Tibial artery (tissue), 4 donors: ENCODE measurements around the gene GNPTG.

Experiments
- DNase-seq, 2 donors: peaks; one replicate each; pipeline ENCODE4 v3.0.0-alpha.2; 2019
- H3K27ac ChIP-seq, 2 donors: fragments of 200-600 bp; sonication (generic) in 1 of 2; 1 replicate in 1 of 2; 2 replicates in 1 of 2; pipeline ENCODE4 v1.5.1; 2018 to 2019; ENCODE audit warnings: mild to moderate bottlenecking in 1 of 2
- H3K27me3 ChIP-seq, 2 donors: fragments of 200-600 bp; sonication (generic) in 1 of 2; one replicate each; pipeline versions ENCODE4 v1.5.1 to v1.6.0; 2016 to 2019
- H3K36me3 ChIP-seq, 3 donors: fragments of 200-600 bp; sonication (generic) in 2 of 3; one replicate each; pipeline ENCODE4 v1.5.1; 2016 to 2019; ENCODE audit warnings: mild to moderate bottlenecking in 2 of 3
- H3K4me1 ChIP-seq, 4 donors: fragments of 200-600 bp; sonication (generic) in 2 of 4; 1 replicate in 3 of 4; 2 replicates in 1 of 4; pipeline ENCODE4 v1.5.1; 2016 to 2019
- H3K4me3 ChIP-seq, 2 donors: fragments of 200-600 bp; sonication (generic) in 1 of 2; 1 replicate in 1 of 2; 2 replicates in 1 of 2; pipeline ENCODE4 v1.5.1; 2018 to 2019; ENCODE audit warnings: mild to moderate bottlenecking in 2 of 2
- H3K9me3 ChIP-seq, 3 donors: fragments of 200-600 bp; sonication (generic) in 1 of 3; one replicate each; pipeline ENCODE4 v1.5.1; 2016 to 2019
- intact Hi-C: fragments of 100-400 bp; cut with DNase I; formaldehyde crosslinking; loops from one replicate; pipeline ENCODE4 v1.15.0; 2023; ENCODE audit warnings: low total_unique reads
- TF ChIP-seq, protein P1 (sequence below), 2 experiments: fragments of 200-600 bp in 1 of 2; fragments of 450-650 bp in 1 of 2; IDR thresholded peaks; one replicate each; pipeline ENCODE4 v1.5.1; 2017 to 2019; ENCODE audit warnings: antibody characterized with exemption in 2 of 2, mild to moderate bottlenecking in 1 of 2, moderate library complexity in 1 of 2

The GNPTG gene

DNA sequence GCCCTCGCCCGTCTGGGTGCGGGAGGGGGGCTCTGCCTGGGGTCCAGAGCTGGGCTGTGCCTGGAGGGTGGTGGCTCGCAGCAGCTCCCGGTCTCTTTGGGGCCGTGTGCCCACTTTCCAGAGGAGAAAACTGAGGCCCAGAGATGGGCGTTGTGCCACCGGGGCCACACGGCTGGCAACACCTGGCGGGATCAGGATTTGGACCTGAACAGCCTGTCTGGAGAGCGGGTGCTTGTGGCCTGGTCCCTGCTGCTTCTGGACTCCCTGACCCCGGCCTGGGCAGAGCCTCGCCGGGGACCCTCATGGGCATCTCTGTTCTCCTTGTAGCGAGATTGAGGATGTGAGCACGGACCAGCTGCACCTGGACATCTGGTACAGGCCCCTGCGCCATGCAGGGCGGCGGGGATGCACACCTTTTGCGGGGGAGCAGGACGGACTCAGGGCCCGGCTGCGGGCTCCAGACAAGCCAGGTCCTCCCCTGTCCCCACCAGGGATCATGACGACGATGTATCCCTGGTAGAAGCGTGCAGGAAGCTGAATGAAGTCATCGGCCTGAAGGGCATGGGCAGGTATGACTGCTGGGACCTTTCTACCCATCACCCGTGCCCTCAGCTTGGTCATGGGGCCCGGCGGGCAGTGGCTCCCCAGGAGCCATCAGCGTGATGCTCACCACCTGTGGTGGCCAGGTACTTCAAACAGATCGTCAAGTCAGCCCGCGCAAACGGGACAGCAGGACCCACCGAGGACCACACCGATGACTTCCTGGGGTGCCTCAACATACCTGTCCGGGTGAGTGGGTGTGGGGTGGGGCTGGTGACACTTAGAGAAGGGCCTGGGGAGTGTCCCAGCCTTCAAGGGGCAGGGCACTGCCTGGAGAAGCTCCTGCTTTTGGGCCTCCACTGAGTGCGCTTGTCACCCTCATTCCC lies 10.0 kb upstream of the GNPTG start:
- no peak overlapping the region for H3K4me3 ChIP-seq

GRCh38 chr16:1342526-1343427 lies 9.0 kb upstream of the GNPTG start:
- H3K27me3 ChIP-seq = peaks cover 0 to 22% of the 10 kb centered on the region in 2 donors
- H3K9me3 ChIP-seq = no peaks in the 10 kb centered on the region
- intact Hi-C loops = no loop called here
- H3K27ac ChIP-seq = no peak overlapping the region
- TF ChIP-seq, protein P1, sequence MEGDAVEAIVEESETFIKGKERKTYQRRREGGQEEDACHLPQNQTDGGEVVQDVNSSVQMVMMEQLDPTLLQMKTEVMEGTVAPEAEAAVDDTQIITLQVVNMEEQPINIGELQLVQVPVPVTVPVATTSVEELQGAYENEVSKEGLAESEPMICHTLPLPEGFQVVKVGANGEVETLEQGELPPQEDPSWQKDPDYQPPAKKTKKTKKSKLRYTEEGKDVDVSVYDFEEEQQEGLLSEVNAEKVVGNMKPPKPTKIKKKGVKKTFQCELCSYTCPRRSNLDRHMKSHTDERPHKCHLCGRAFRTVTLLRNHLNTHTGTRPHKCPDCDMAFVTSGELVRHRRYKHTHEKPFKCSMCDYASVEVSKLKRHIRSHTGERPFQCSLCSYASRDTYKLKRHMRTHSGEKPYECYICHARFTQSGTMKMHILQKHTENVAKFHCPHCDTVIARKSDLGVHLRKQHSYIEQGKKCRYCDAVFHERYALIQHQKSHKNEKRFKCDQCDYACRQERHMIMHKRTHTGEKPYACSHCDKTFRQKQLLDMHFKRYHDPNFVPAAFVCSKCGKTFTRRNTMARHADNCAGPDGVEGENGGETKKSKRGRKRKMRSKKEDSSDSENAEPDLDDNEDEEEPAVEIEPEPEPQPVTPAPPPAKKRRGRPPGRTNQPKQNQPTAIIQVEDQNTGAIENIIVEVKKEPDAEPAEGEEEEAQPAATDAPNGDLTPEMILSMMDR (IDR thresholded peaks at IDR 0.05) = no peak
- H3K36me3 ChIP-seq = peaks cover 0 to 15% (median 1%) of the 10 kb centered on the region in 3 donors
- peak overlapping the region in 1 of 2 donors; percentile 46 for H3K4me3 ChIP-seq
- peak; percentile 84 to 90 for DNase-seq
- H3K4me1 ChIP-seq = peaks cover 0 to 14% (median 11%) of the 10 kb centered on the region in 4 donors

More for the DNA sequence above, 10.0 kb upstream of the GNPTG start:
- Histone ChIP-seq H3K36me3 (peaks cover 0 to 5% (median 0%) of the 10 kb centered on the region in 3 donors), H3K4me1 (peaks cover 0 to 14% (median 11%) of the 10 kb centered on the region in 4 donors), H3K27ac (no peak overlapping the region), H3K27me3 (peaks cover 0 to 32% of the 10 kb centered on the region in 2 donors), H3K9me3 (no peaks in the 10 kb centered on the region)
- DNase-seq = no peak
- intact Hi-C loops = no loop called here
- TF ChIP-seq, protein P1 (IDR thresholded peaks at IDR 0.05) = no peak

DNA sequence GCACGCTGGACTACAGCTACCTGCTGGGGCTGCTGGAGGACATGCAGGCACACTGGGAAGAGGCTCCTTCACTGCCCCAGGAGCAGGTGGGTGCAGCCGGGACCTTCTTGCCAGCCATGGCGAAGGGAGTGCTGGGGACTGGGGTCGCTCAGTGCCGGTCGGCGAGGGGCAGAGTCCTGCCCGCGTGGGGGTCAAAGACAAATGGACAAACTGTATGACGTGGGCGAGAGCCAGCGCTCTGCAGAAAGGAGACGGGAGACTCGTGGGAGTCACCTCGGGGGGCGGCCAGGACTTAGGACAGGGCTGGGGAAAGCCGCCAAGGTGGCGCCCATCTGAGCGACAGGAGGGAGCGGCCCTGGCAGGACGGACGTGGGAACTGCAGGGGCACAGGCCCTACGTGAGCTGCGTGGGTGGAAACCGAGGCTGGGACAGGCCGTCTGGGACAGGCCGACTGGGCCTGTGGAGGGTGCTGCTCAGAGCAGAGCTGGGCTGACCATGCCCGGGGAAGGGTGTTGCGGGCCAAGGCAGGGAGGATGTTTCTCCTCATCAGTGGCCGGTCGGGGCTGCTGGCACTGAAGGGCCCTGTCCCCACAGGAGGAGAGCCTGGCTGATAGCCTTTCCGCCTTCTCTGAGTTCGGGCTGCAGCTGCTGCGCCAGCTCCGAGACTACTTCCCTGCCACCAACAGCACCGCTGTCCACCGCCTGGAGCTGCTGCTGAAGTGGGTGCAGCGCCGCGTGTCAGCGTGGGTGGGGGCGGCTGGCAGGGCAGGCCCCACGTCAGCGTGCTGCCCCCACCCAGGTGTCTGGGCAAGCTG lies 8.1 kb upstream of the GNPTG start:
- intact Hi-C loops = no loop called here
- H3K4me1 ChIP-seq = peaks cover 0 to 14% (median 11%) of the 10 kb centered on the region in 4 donors
- peaks cover 0 to 14% of the 10 kb centered on the region in 2 donors for H3K27me3 ChIP-seq
- no peaks in the 10 kb centered on the region for H3K9me3 ChIP-seq
- H3K36me3 ChIP-seq = peaks cover 6 to 24% (median 10%) of the 10 kb centered on the region in 3 donors
- H3K27ac ChIP-seq = no peak overlapping the region
- H3K4me3 ChIP-seq = peak overlapping the region in 1 of 2 donors; percentile 46
- TF ChIP-seq, protein P1 (IDR thresholded peaks at IDR 0.05) = no peak
- no peak for DNase-seq

GRCh38 chr16:1344499-1344898 lies 7.2 kb upstream of the GNPTG start:
- Histone ChIP-seq H3K36me3 (peaks cover 13 to 32% (median 18%) of the 10 kb centered on the region in 3 donors), H3K4me3 (no peak overlapping the region), H3K27ac (no peak overlapping the region), H3K9me3 (no peaks in the 10 kb centered on the region), H3K27me3 (peaks cover 0 to 10% of the 10 kb centered on the region in 2 donors), H3K4me1 (peaks cover 0 to 14% (median 11%) of the 10 kb centered on the region in 4 donors)
- DNase-seq = no peak
- TF ChIP-seq, protein P1 (IDR thresholded peaks at IDR 0.05) = no peak
- intact Hi-C loops = no loop called here

DNA sequence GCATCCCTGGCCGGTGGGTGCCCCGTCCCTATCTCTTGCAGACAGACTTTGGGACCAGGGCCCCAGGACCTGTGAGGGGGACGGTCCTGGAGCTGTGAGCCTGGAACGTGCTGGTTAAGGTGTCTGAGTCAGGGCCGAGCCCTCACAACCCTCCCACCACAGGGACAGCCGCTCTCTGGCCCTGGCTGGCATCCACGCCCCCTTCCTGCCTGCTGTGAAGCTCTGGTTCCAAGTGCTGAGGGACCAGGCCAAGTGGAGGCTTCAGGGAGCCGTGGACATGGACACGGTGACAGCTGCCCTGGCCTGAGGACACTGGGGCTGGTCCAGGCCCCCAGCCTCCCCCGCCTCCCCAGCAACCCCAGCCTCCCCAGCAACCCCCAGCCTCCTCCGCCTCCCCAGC lies 6.6 kb upstream of the GNPTG start:
- Histone ChIP-seq H3K36me3 (peaks cover 19 to 38% (median 24%) of the 10 kb centered on the region in 3 donors), H3K27me3 (peaks cover 0 to 10% of the 10 kb centered on the region in 2 donors), H3K4me3 (no peak overlapping the region), H3K4me1 (peaks cover 0 to 15% (median 12%) of the 10 kb centered on the region in 4 donors), H3K27ac (no peak overlapping the region), H3K9me3 (no peaks in the 10 kb centered on the region)
- TF ChIP-seq, protein P1 (IDR thresholded peaks at IDR 0.05) = no peak
- intact Hi-C loops = no loop called here
- DNase-seq = no peak
